B cell (primary cell): ENCODE measurements around the gene TFAP2D.

Experiments used
- EZH2 ChIP-seq: IDR thresholded peaks from 2 replicates; pipeline ENCODE4 v1.6.1; 2012; ENCODE audit warnings: borderline replicate concordance, low read depth, mild to moderate bottlenecking, moderate library complexity, low read length; ENCODE audit not compliant: insufficient read depth, poor library complexity, severe bottlenecking
- TF ChIP-seq, protein P1 (sequence below): fragments of 200-600 bp; IDR thresholded peaks from one replicate; pipeline ENCODE4 v1.8.0; 2022; ENCODE audit warnings: antibody characterized with exemption, mild to moderate bottlenecking

DNA sequence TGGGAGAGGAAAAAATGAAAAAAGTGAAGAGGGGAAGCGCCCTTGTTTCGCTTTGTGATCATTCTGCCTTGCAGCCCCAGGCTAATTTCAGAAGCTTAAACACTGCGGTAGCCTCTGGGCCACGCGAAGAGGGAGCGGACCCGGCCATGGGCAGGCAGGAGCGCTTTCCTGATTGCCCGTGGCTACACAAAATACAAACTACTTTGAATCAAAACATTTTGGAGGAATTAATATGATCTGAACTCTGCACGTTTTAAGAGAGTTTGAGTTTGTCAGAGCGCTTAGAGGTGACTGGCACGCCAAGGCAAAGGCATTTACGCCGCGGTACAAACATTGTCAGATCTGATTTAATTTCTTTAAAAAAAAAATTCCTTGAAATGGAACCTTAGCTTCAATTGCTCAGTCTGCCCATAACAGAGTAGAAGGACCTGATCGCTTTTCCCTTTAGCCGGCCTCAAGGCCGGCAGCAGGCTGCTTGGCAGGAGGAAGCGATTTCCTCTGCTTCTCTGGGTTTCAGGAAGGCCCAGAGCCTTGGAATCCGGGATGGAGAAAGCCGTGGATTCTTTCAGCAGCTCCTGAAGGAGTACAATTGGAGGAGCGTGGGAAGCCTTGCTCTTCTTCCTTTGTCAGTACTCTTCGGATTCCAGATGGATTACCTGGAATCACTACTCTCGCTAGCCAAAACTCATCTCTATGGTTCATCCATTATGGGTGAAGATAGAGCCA is 9.7 kb downstream of the TFAP2D start:
- TF ChIP-seq, protein P1, sequence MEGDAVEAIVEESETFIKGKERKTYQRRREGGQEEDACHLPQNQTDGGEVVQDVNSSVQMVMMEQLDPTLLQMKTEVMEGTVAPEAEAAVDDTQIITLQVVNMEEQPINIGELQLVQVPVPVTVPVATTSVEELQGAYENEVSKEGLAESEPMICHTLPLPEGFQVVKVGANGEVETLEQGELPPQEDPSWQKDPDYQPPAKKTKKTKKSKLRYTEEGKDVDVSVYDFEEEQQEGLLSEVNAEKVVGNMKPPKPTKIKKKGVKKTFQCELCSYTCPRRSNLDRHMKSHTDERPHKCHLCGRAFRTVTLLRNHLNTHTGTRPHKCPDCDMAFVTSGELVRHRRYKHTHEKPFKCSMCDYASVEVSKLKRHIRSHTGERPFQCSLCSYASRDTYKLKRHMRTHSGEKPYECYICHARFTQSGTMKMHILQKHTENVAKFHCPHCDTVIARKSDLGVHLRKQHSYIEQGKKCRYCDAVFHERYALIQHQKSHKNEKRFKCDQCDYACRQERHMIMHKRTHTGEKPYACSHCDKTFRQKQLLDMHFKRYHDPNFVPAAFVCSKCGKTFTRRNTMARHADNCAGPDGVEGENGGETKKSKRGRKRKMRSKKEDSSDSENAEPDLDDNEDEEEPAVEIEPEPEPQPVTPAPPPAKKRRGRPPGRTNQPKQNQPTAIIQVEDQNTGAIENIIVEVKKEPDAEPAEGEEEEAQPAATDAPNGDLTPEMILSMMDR, result no peak
- no peak for TF ChIP-seq EZH2
